BLaER1 (cell line): ENCODE measurements around the gene PPIE.
"Not testable (repeated sequence)": the region's sequence is repeated elsewhere in the genome, so short reads cannot be mapped to it uniquely, and the experiment has no call there.

Source experiments
- H3K27ac ChIP-seq: shearing (Covaris generic); formaldehyde crosslinking; 2 replicates; pipeline ENCODE4 v1.8.1; 2022
- H3K27me3 ChIP-seq: shearing (Covaris generic); formaldehyde crosslinking; 2 replicates; pipeline ENCODE4 v1.8.1; 2022
- H3K36me3 ChIP-seq: shearing (Covaris generic); formaldehyde crosslinking; 2 replicates; pipeline ENCODE4 v1.8.1; 2022
- H3K4me1 ChIP-seq: shearing (Covaris generic); formaldehyde crosslinking; 2 replicates; pipeline ENCODE4 v1.8.1; 2022
- H3K4me2 ChIP-seq: shearing (Covaris generic); formaldehyde crosslinking; 2 replicates; pipeline ENCODE4 v1.8.1; 2022
- H3K4me3 ChIP-seq: shearing (Covaris generic); formaldehyde crosslinking; 2 replicates; pipeline ENCODE4 v1.8.1; 2022
- H3K9ac ChIP-seq: shearing (Covaris generic); formaldehyde crosslinking; 2 replicates; pipeline ENCODE4 v1.8.1; 2022
- H3K9me3 ChIP-seq: shearing (Covaris generic); formaldehyde crosslinking; 2 replicates; pipeline ENCODE4 v1.8.1; 2022
- H4K20me1 ChIP-seq: shearing (Covaris generic); formaldehyde crosslinking; 2 replicates; pipeline ENCODE4 v1.8.1; 2022
- Cebpa-rat ChIP-seq: shearing (Covaris generic); IDR thresholded peaks from 2 replicates; pipeline ENCODE4 v1.8.1; 2022

Gene PPIE

GRCh38 chr1:39762550-39763540 lies 24.2 kb downstream of the PPIE start:
- no peak overlapping the region for H3K27ac ChIP-seq
- H4K20me1 ChIP-seq = no peaks in the 10 kb centered on the region
- H3K9me3 ChIP-seq = no peaks in the 10 kb centered on the region
- no peaks in the 10 kb centered on the region for H3K27me3 ChIP-seq
- H3K36me3 ChIP-seq = peaks cover 24% of the 10 kb centered on the region
- H3K9ac ChIP-seq = no peak overlapping the region
- H3K4me2 ChIP-seq = no peak overlapping the region
- TF ChIP-seq Cebpa-rat = no peak
- no peak overlapping the region for H3K4me3 ChIP-seq
- no peaks in the 10 kb centered on the region for H3K4me1 ChIP-seq

GRCh38 chr1:39763619-39764374 lies 25.1 kb downstream of the PPIE start:
- H4K20me1 ChIP-seq, H3K9ac ChIP-seq, H3K27ac ChIP-seq, H3K4me2 ChIP-seq, H3K9me3 ChIP-seq, H3K27me3 ChIP-seq, H3K4me3 ChIP-seq, H3K4me1 ChIP-seq: not testable (repeated sequence)
- H3K36me3 ChIP-seq = peaks cover 15% of the 10 kb centered on the region

GRCh38 chr1:39764512-39764911 lies 25.8 kb downstream of the PPIE start:
- H4K20me1 ChIP-seq, H3K27me3 ChIP-seq, H3K4me1 ChIP-seq, H3K9ac ChIP-seq, H3K4me3 ChIP-seq, H3K9me3 ChIP-seq, H3K4me2 ChIP-seq, H3K27ac ChIP-seq, H3K36me3 ChIP-seq: not testable (repeated sequence)

GRCh38 chr1:39766466-39766865 lies 27.8 kb downstream of the PPIE start:
- not testable (repeated sequence) for H3K27me3 ChIP-seq, H3K4me1 ChIP-seq, H3K36me3 ChIP-seq, H3K9me3 ChIP-seq, H3K4me3 ChIP-seq, H4K20me1 ChIP-seq, H3K27ac ChIP-seq, H3K4me2 ChIP-seq, H3K9ac ChIP-seq

GRCh38 chr1:39769502-39769901 lies 30.8 kb downstream of the PPIE start:
- H3K9me3 ChIP-seq, H3K4me1 ChIP-seq, H4K20me1 ChIP-seq, H3K4me2 ChIP-seq, H3K4me3 ChIP-seq, H3K27ac ChIP-seq, H3K9ac ChIP-seq, H3K36me3 ChIP-seq: not testable (repeated sequence)
- peaks cover 11% of the 10 kb centered on the region for H3K27me3 ChIP-seq

GRCh38 chr1:39770100-39771021 lies 31.7 kb downstream of the PPIE start:
- H3K9ac ChIP-seq, H3K9me3 ChIP-seq, H3K4me2 ChIP-seq, H3K4me3 ChIP-seq, H4K20me1 ChIP-seq, H3K27ac ChIP-seq, H3K36me3 ChIP-seq, H3K4me1 ChIP-seq: not testable (repeated sequence)
- peaks cover 11% of the 10 kb centered on the region for H3K27me3 ChIP-seq

GRCh38 chr1:39771022-39771532 lies 32.4 kb downstream of the PPIE start, which contains the start of gene OXCT2:
Gene OXCT2, minus strand, starts transcription at chr1:39771348. Its CDS starts 93 bp downstream, at chr1:39771255.
- not testable (repeated sequence) for H3K9me3 ChIP-seq, H3K36me3 ChIP-seq, H4K20me1 ChIP-seq, H3K9ac ChIP-seq, H3K4me3 ChIP-seq, H3K27ac ChIP-seq, H3K4me2 ChIP-seq
- peaks cover 17% of the 10 kb centered on the region for H3K4me1 ChIP-seq
- H3K27me3 ChIP-seq = peaks cover 11% of the 10 kb centered on the region

- peaks cover 35% of the 10 kb centered on the region for H3K4me1 ChIP-seq
- H3K4me2 ChIP-seq, H3K9ac ChIP-seq, H3K9me3 ChIP-seq, H3K27ac ChIP-seq, H3K36me3 ChIP-seq, H3K4me3 ChIP-seq, H4K20me1 ChIP-seq: not testable (repeated sequence)
- H3K27me3 ChIP-seq = peaks cover 11% of the 10 kb centered on the region
Observed at GRCh38 chr1:39773369-39773979, 34.8 kb downstream of the PPIE start.

- H3K9me3 ChIP-seq, H3K4me3 ChIP-seq, H4K20me1 ChIP-seq, H3K9ac ChIP-seq, H3K36me3 ChIP-seq: not testable (repeated sequence)
- peaks cover 45% of the 10 kb centered on the region for H3K4me1 ChIP-seq
- peak overlapping the region; percentile 77 for H3K27ac ChIP-seq
- peak overlapping the region; percentile 88 for H3K4me2 ChIP-seq
- peaks cover 11% of the 10 kb centered on the region for H3K27me3 ChIP-seq
Observed at GRCh38 chr1:39775141-39775540, 36.5 kb downstream of the PPIE start.

GRCh38 chr1:39775676-39776399 lies 37.2 kb downstream of the PPIE start:
- H3K36me3 ChIP-seq, H4K20me1 ChIP-seq, H3K9me3 ChIP-seq, H3K27me3 ChIP-seq, H3K4me3 ChIP-seq: not testable (repeated sequence)
- Histone ChIP-seq H3K4me2 (peak overlapping the region; percentile 88), H3K4me1 (peaks cover 46% of the 10 kb centered on the region), H3K9ac (peak overlapping the region; percentile 52), H3K27ac (peak overlapping the region; percentile 77)
